Subcutaneous adipose tissue (tissue), 4 donors: ENCODE measurements around the gene COL6A2. TPM values are rescaled to one million over a fixed set of nuclear protein-coding genes. Genes with fewer than 3 reads are reported as not detected.

Experiments used
- total RNA-seq, 4 donors: library from RNA; depleted of rRNA; stranded (reverse); fragments of >200 nt; gene quantifications; one replicate each; pipeline ENCODE4 v1.1.0, GENCODE V29; 2016
- TF ChIP-seq, protein P1 (sequence below): fragments of 450-650 bp; IDR thresholded peaks from one replicate; pipeline ENCODE4 v1.5.1; 2016; ENCODE audit warnings: low read depth, mild to moderate bottlenecking, control low read depth, antibody characterized with exemption, moderate library complexity

COL6A2 gene
- total RNA-seq, 4 donors from 2014 or later = 223 to 1,493 (median 826) TPM

DNA sequence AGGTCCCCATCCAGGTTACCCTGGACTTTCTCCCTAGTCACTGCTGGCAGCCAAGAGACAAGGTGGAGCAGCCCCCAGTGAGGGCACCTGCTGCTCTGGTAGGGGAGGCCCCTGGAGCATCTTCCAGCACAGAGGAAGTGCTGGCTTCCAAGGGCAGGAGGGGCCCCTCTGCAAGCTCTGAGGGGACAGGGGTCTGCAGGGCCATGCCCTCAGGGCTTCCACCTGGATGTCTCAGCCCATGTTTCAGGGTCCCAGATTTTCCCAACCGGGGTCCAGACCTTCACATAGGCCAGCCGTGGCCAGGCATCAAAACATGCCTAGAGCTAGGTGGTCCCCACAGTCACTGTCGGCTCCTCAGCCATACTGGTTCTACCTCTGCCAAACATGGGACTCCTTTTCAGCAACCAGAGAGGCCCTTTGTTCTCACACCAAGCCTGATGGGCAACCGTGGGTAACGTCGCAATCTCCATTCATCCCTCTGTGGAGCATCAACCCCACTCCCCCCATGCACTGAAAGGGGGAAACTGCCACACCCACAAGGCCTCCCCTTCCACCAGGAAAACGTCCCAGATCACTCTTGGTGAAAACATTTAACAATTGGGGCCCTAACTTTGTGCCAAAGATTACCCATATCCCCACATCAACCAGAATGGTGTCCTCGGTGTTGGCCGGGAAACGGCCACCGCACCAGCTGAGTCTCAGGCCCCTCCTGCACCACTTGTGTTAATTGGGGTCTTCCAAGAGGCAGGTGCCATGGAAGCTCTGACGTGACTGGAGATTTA lies 1.9 kb upstream of the COL6A2 start:
- TF ChIP-seq, protein P1, sequence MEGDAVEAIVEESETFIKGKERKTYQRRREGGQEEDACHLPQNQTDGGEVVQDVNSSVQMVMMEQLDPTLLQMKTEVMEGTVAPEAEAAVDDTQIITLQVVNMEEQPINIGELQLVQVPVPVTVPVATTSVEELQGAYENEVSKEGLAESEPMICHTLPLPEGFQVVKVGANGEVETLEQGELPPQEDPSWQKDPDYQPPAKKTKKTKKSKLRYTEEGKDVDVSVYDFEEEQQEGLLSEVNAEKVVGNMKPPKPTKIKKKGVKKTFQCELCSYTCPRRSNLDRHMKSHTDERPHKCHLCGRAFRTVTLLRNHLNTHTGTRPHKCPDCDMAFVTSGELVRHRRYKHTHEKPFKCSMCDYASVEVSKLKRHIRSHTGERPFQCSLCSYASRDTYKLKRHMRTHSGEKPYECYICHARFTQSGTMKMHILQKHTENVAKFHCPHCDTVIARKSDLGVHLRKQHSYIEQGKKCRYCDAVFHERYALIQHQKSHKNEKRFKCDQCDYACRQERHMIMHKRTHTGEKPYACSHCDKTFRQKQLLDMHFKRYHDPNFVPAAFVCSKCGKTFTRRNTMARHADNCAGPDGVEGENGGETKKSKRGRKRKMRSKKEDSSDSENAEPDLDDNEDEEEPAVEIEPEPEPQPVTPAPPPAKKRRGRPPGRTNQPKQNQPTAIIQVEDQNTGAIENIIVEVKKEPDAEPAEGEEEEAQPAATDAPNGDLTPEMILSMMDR = no peak

DNA sequence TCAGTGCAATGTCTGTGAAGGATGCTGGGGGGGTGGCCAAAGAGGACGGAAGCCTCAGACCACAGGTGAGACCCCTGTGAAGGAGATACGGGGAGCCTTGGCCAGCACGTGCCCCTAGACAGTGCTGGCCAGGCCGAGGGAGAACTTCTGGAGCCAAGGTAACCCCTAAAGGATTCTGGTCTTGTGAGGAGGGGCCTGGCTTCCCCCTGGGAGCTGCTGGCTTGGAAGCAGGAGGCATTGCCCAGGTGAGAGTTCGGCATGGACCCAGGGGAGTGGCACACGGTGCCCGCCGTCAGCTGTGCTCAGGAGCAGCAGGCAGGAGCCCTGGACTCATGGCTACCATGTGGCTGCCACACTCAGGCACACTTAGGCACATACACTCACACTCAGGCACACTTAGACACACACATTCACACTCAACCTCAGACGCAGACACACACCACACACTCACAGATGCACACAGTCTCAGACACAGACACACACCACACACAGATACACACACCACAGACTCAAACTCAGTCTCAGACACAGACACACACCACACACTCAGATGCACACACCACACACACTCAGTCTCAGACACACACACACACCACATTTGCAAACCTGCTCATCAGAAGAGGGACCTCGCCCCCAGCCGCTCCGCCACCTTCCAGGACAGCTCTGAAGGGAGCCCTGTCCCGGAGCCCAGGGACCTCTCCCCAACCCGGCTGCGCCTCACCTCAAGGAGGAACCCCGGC lies 1.1 kb upstream of the COL6A2 start:
- TF ChIP-seq, protein P1 = no peak

DNA sequence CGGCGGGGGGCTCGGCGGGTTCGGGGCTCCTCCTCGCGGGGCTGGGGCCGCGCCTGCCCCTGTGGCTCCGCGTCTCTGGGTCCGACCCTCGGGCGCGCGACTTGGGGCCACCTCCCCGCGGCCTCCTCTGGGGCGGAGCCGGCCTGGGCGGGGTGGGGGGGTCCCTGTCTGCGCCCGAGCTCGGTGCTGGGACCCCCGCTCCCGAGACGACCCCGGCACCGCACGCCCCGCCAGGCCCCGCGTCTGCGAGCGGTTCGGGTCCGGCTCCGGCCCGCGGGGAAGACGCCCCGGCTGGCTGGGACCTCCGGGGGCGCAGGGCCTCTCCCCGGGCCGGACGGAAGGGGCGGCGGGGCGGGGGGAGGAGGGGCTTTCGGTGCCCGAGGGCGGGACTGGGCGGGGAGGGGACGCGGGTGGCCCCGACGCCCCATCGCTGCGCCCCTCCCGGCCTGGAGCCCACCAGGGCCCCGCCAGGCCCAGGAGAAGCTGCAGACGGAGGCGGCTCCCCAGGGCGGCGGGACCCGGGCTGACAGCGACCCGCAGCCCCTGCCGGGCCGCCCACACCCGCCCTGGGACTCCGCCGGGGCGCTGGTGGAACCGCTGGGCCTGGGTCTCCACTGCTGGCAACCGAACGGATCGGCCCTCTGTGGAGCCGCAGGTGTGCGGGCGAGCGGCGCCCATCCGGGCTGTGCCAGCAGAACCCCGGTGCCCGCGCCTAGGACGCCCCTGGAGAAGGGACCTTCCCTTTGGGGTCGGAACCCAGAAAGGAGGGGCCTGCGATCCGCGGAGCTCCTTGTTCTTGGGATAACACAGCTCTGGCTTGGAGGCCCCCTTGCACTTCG lies 610 bp downstream of the COL6A2 start:
- TF ChIP-seq, protein P1 = no peak

DNA sequence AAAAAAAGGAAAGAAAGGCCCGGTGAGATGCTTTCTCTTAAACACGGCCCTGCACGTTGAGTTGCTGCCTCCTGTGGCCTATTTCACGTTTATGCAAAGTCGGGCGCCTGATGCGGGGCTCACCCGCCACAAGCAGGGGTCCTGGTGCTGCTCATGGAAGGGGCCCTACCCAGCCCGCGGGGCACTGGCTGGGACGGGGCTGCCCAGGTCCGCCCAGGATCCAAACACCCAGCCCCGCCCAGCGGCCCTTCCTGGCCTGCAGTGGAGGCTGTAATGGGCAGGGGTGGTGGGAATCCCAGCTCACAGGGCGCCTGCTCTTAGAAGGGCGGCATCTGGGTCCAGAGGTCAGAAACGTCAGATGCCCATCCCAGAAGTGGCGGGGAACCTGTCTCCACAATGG lies 1.6 kb downstream of the COL6A2 start:
- TF ChIP-seq, protein P1 = no peak

DNA sequence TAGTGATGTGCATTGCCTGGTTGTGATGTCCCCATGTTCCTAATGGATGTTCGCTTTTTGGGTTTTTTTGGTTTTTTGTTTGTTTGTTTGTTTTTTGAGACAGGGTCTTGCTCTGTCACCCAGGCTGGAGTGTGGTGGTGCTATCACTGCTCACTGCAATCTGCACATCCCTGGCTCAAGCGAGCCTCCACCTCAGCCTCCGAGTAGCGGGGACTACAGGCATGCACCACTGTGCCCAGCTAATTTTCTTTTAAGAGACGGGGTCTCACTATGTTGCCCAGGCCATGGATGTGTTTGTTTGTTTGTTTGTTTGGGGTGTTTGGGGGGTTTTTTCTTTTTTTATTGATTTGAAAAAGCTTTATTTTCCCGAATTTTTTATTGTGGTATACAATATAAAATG lies 2.1 kb downstream of the COL6A2 start:
- TF ChIP-seq, protein P1 = no peak

DNA sequence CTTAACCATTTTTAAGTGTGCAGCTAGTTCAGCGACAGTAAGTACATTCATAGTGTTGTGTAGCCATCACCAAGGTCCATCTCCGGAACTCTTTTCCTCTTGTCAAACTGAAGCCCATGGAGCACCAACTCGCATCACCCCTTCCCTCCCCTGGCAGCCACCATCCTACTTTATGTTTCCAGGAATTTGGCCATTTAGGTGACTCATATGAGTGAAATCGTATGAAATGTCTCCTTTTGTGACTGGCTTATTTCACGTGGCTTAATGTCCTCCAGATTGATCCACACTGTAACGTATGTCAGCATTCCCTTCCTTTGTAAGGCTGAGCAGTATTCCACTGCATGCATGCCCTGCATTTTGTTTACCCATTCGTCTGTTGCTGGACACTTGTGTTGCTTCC lies 2.5 kb downstream of the COL6A2 start:
- TF ChIP-seq, protein P1 = no peak

DNA sequence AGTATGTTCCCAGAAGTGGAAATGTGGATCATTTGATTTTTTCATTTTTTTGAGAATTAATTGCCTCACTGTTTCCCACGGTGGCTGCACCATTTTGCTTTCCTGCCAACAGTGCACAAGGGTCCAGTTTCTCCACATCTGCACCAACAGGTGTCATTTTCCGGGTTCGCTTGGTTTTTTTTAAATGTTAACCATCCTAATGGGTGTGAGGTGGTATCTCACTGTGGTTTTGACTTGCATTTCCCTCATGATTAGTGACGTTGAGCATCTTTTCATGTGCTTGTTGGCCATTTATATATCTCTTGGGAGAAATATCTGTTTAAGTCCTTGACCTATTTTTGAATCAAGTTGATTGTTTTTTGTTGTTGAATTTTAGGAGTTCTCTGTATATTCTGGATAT lies 3.0 kb downstream of the COL6A2 start:
- TF ChIP-seq, protein P1 = no peak
